BLaER1 treated with 17β-estradiol and CSF1 and Interleukin-3, amounts not matched to agents 10 nM and 100 nM (cell line): ENCODE measurements around the gene PUSL1.

Experiments
- H3K27ac ChIP-seq, 11 experiments: shearing (Covaris generic); formaldehyde crosslinking; 2 replicates each; pipeline ENCODE4 v1.8.1; 2022
- H3K27me3 ChIP-seq, 11 experiments: shearing (Covaris generic); formaldehyde crosslinking; 2 replicates each; pipeline ENCODE4 v1.8.1; 2022
- H3K36me3 ChIP-seq, 11 experiments: shearing (Covaris generic); formaldehyde crosslinking; 2 replicates each; pipeline ENCODE4 v1.8.1; 2022
- H3K4me1 ChIP-seq, 10 experiments: shearing (Covaris generic); formaldehyde crosslinking; 2 replicates each; pipeline ENCODE4 v1.8.1; 2022
- H3K4me2 ChIP-seq, 11 experiments: shearing (Covaris generic); formaldehyde crosslinking; 2 replicates each; pipeline ENCODE4 v1.8.1; 2022
- H3K4me3 ChIP-seq, 10 experiments: shearing (Covaris generic); formaldehyde crosslinking; 2 replicates each; pipeline ENCODE4 v1.8.1; 2022
- H3K9ac ChIP-seq, 11 experiments: shearing (Covaris generic); formaldehyde crosslinking; 2 replicates each; pipeline ENCODE4 v1.8.1; 2022
- H3K9me3 ChIP-seq, 11 experiments: shearing (Covaris generic); formaldehyde crosslinking; replicated peaks in 1 of 11; 2 replicates each; pipeline ENCODE4 v1.8.1; 2022
- H4K20me1 ChIP-seq, 11 experiments: shearing (Covaris generic); formaldehyde crosslinking; 2 replicates each; pipeline ENCODE4 v1.8.1; 2022
- Cebpa-rat ChIP-seq, 11 experiments: shearing (Covaris generic); IDR thresholded peaks; 2 replicates each; pipeline ENCODE4 v1.8.1; 2022

PUSL1 gene

GRCh38 chr1:1303736-1304135, 4.7 kb upstream of the PUSL1 start:
- Histone ChIP-seq H3K4me2 (peak overlapping the region; percentile 96 to 100 (median 99)), H3K27me3 (no peaks in the 10 kb centered on the region), H3K27ac (peak overlapping the region in 1 of 11 experiments; percentile 89; a peak in 1 of 22 replicates), H3K36me3 (no peaks in the 10 kb centered on the region; a peak in 1 of 22 replicates), H3K9ac (peak overlapping the region in 4 of 11 experiments; percentile 37 to 97 (median 70); a peak in 6 of 22 replicates), H4K20me1 (peaks cover 25 to 88% (median 84%) of the 10 kb centered on the region in 11 experiments; a peak in 21 of 22 replicates), H3K4me1 (peaks cover 48 to 63% (median 56%) of the 10 kb centered on the region in 10 experiments), H3K4me3 (no peak overlapping the region), H3K9me3 (no peaks in the 10 kb centered on the region)
- no peak for TF ChIP-seq Cebpa-rat (IDR thresholded peaks at IDR 0.05)

GRCh38 chr1:1304331-1305299, 3.8 kb upstream of the PUSL1 start:
- H4K20me1 ChIP-seq = peaks cover 17 to 88% (median 81%) of the 10 kb centered on the region in 11 experiments; a peak in 21 of 22 replicates
- no peak for TF ChIP-seq Cebpa-rat (IDR thresholded peaks at IDR 0.05)
- no peaks in the 10 kb centered on the region for H3K27me3 ChIP-seq
- peak overlapping the region; percentile 96 to 100 (median 99) for H3K4me2 ChIP-seq
- H3K4me3 ChIP-seq = peak overlapping the region; percentile 85 to 99 (median 90)
- H3K9me3 ChIP-seq = no peaks in the 10 kb centered on the region
- H3K4me1 ChIP-seq = peaks cover 46 to 59% (median 54%) of the 10 kb centered on the region in 10 experiments
- H3K27ac ChIP-seq = peak overlapping the region in 10 of 11 experiments; percentile 52 to 89 (median 73); a peak in 20 of 22 replicates
- H3K9ac ChIP-seq = peak overlapping the region; percentile 72 to 97 (median 90)
- H3K36me3 ChIP-seq = peaks cover 0 to 3% (median under 1%) of the 10 kb centered on the region in 11 experiments; a peak in 12 of 22 replicates

GRCh38 chr1:1305300-1306069, 2.9 kb upstream of the PUSL1 start:
- Histone ChIP-seq H3K27me3 (no peaks in the 10 kb centered on the region), H3K9me3 (no peaks in the 10 kb centered on the region), H3K4me3 (peak overlapping the region; percentile 85 to 99 (median 90)), H4K20me1 (peaks cover 10 to 88% (median 81%) of the 10 kb centered on the region in 11 experiments; a peak in 21 of 22 replicates), H3K27ac (peak overlapping the region; percentile 7 to 89 (median 73); a peak in 20 of 22 replicates), H3K4me2 (peak overlapping the region; percentile 96 to 100 (median 99)), H3K9ac (peak overlapping the region; percentile 72 to 97 (median 90)), H3K4me1 (peaks cover 50 to 61% (median 57%) of the 10 kb centered on the region in 10 experiments), H3K36me3 (peaks cover 0 to 12% (median 9%) of the 10 kb centered on the region in 11 experiments; a peak in 17 of 22 replicates)
- TF ChIP-seq Cebpa-rat (IDR thresholded peaks at IDR 0.05) = no peak

GRCh38 chr1:1306070-1306660, 2.2 kb upstream of the PUSL1 start:
- Histone ChIP-seq H3K4me3 (peak overlapping the region; percentile 85 to 99 (median 90)), H3K36me3 (peaks cover 6 to 19% (median 16%) of the 10 kb centered on the region in 11 experiments; a peak in 21 of 22 replicates), H3K4me2 (peak overlapping the region; percentile 96 to 100 (median 99)), H3K9me3 (no peaks in the 10 kb centered on the region), H3K9ac (peak overlapping the region; percentile 72 to 97 (median 90)), H3K27ac (peak overlapping the region in 10 of 11 experiments; percentile 52 to 89 (median 73); a peak in 19 of 22 replicates), H4K20me1 (peaks cover 10 to 88% (median 80%) of the 10 kb centered on the region in 11 experiments; a peak in 21 of 22 replicates), H3K4me1 (peaks cover 50 to 61% (median 57%) of the 10 kb centered on the region in 10 experiments), H3K27me3 (no peaks in the 10 kb centered on the region)
- no peak for TF ChIP-seq Cebpa-rat (IDR thresholded peaks at IDR 0.05)

- H3K9ac ChIP-seq = peak overlapping the region; percentile 84 to 97 (median 91); a peak in 21 of 22 replicates
These were observed 1.6 kb upstream of the PUSL1 start for GRCh38 chr1:1306661-1307260.

GRCh38 chr1:1307261-1307922, 1.0 kb upstream of the PUSL1 start:
- Histone ChIP-seq H3K9ac (peak overlapping the region; percentile 84 to 97 (median 91)), H3K27ac (peak overlapping the region; percentile 82 to 91 (median 88)), H3K4me2 (peak overlapping the region; percentile 96 to 100 (median 99)), H4K20me1 (peaks cover under 1 to 88% (median 77%) of the 10 kb centered on the region in 11 experiments; a peak in 21 of 22 replicates), H3K4me1 (peaks cover 50 to 61% (median 57%) of the 10 kb centered on the region in 10 experiments), H3K27me3 (no peaks in the 10 kb centered on the region), H3K9me3 (no peaks in the 10 kb centered on the region), H3K4me3 (peak overlapping the region; percentile 85 to 99 (median 90)), H3K36me3 (peaks cover 16 to 31% (median 27%) of the 10 kb centered on the region in 11 experiments; a peak in 21 of 22 replicates)
- TF ChIP-seq Cebpa-rat (IDR thresholded peaks at IDR 0.05) = no peak

More at GRCh38 chr1:1306661-1307260, 1.6 kb upstream of the PUSL1 start:
- peak overlapping the region in 9 of 11 experiments; percentile 85 to 91 (median 88); a peak in 15 of 22 replicates for H3K27ac ChIP-seq
- TF ChIP-seq Cebpa-rat (IDR thresholded peaks at IDR 0.05) = no peak
- no peaks in the 10 kb centered on the region for H3K9me3 ChIP-seq
- peaks cover 7 to 88% (median 80%) of the 10 kb centered on the region in 11 experiments; a peak in 21 of 22 replicates for H4K20me1 ChIP-seq
- H3K36me3 ChIP-seq = peaks cover 12 to 25% (median 22%) of the 10 kb centered on the region in 11 experiments; a peak in 21 of 22 replicates
- peaks cover 50 to 61% (median 57%) of the 10 kb centered on the region in 10 experiments for H3K4me1 ChIP-seq
- no peaks in the 10 kb centered on the region for H3K27me3 ChIP-seq
- H3K4me2 ChIP-seq = peak overlapping the region; percentile 96 to 100 (median 99)
- peak overlapping the region; percentile 85 to 99 (median 90) for H3K4me3 ChIP-seq

GRCh38 chr1:1308756-1309250, 406 bp downstream of the PUSL1 start:
- Histone ChIP-seq H3K4me2 (peak overlapping the region; percentile 97 to 100 (median 98)), H3K9me3 (no peaks in the 10 kb centered on the region), H3K27ac (peak overlapping the region; percentile 67 to 91 (median 88); a peak in 21 of 22 replicates), H4K20me1 (peaks cover 11 to 88% (median 79%) of the 10 kb centered on the region in 11 experiments; a peak in 21 of 22 replicates), H3K4me3 (peak overlapping the region; percentile 85 to 99 (median 90)), H3K9ac (peak overlapping the region; percentile 84 to 97 (median 91)), H3K27me3 (no peaks in the 10 kb centered on the region), H3K4me1 (peaks cover 45 to 51% (median 49%) of the 10 kb centered on the region in 10 experiments), H3K36me3 (peaks cover 30 to 45% (median 41%) of the 10 kb centered on the region in 11 experiments)
- no peak for TF ChIP-seq Cebpa-rat (IDR thresholded peaks at IDR 0.05)
